Mesodermal cell (in vitro differentiated cells): Measurements from ENCODE around the gene ODAD2.
"Not testable (repeated sequence)": the region's sequence is repeated elsewhere in the genome, so short reads cannot be mapped to it uniquely, and the experiment has no call there.

Experiments
- H3K27ac ChIP-seq: 2 replicates; pipeline ENCODE4 v1.7.0; 2013; ENCODE audit warnings: mild to moderate bottlenecking, low read depth, low read length, moderate library complexity; ENCODE audit not compliant: severe bottlenecking
- H3K36me3 ChIP-seq: 2 replicates; pipeline ENCODE4 v1.7.1; 2013; ENCODE audit warnings: mild to moderate bottlenecking, low read length, moderate library complexity; ENCODE audit not compliant: control insufficient read depth, insufficient read depth
- H3K4me1 ChIP-seq: one replicate; pipeline ENCODE4 v1.7.1; 2013; ENCODE audit warnings: mild to moderate bottlenecking, low read length; ENCODE audit not compliant: insufficient read depth, control insufficient read depth, poor library complexity, severe bottlenecking
- H3K4me3 ChIP-seq: 2 replicates; pipeline ENCODE4 v1.7.0; 2013; ENCODE audit warnings: low read length, control low read depth, mild to moderate bottlenecking; ENCODE audit not compliant: insufficient read depth, poor library complexity, severe bottlenecking; ENCODE audit errors: extremely low read depth
- H3K9me3 ChIP-seq: 2 replicates; pipeline ENCODE4 v1.7.1; 2013; ENCODE audit warnings: mild to moderate bottlenecking, low read length, moderate library complexity; ENCODE audit not compliant: control insufficient read depth
- WGBS, 2 experiments: methylation state at CpG; one replicate each; pipeline ENCODE4 v1.1.5; 2013; ENCODE audit warnings: missing lambda C conversion rate in 2 of 2; ENCODE audit not compliant: insufficient coverage in 2 of 2; 5-methylcytosine and 5-hydroxymethylcytosine counted together

Gene ODAD2

GRCh38 chr10:27908231-27908630 lies 90.6 kb downstream of the ODAD2 start:
- WGBS, 2 experiments: 100% methylated on average over 1 to 2 of the region's 3 CpGs
- Histone ChIP-seq H3K4me1 (no peaks in the 10 kb centered on the region), H3K27ac (no peak overlapping the region), H3K36me3 (no peaks in the 10 kb centered on the region), H3K4me3 (no peak overlapping the region), H3K9me3 (no peaks in the 10 kb centered on the region)

DNA sequence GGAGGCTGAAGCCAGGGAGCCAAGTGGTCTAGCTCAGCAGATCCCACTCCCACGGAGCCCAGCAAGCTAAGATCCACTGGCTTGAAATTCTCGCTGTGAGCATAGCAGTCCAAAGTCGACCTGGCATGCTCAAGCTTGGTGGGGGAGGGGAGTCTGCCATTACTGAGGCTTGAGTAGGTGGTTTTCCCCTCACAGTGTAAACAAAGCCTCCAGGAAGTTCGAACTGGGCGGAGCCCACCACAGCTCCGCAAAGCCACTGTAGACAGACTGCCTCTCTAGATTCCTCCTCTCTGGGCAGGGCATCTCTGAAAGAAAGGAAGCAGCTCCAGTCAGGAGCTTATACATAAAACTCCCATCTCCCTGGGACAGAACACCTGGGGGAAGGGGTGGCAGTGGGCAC lies 99.4 kb downstream of the ODAD2 start:
- not testable (repeated sequence) for H3K4me3 ChIP-seq, H3K4me1 ChIP-seq, H3K9me3 ChIP-seq, H3K27ac ChIP-seq, H3K36me3 ChIP-seq
- 47 to 80% methylated on average over 1 to 3 of the region's 6 CpGs for WGBS, 2 experiments

DNA sequence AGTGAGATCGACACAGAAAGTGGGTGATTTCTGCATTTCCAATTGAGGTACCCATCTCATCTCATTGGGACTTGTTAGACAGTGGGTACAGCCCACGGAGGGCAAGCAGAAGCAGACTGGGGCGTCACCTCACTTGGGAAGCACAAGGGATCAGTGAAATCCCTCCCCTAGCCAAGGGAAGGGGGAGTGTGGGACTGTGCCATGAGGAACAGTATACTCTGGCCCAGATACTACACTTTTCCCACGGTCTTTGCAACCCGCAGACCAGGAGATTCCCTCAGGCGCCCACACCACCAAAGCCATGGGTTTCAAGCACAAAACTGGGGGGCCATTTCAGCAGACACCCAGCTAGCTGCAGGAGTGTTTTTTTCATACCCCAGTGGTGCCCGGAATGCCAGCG lies 99.8 kb downstream of the ODAD2 start:
- H3K27ac ChIP-seq: no peak overlapping the region
- H3K4me1 ChIP-seq: no peaks in the 10 kb centered on the region
- 75 to 87% methylated on average over 6 of the region's 8 CpGs for WGBS, 2 experiments
- no peaks in the 10 kb centered on the region for H3K9me3 ChIP-seq
- no peak overlapping the region for H3K4me3 ChIP-seq
- no peaks in the 10 kb centered on the region for H3K36me3 ChIP-seq

- no peak overlapping the region for H3K27ac ChIP-seq
- H3K4me1 ChIP-seq: no peaks in the 10 kb centered on the region
- WGBS, 2 experiments: 84 to 95% methylated on average over 4 to 5 of the region's 7 CpGs
- no peaks in the 10 kb centered on the region for H3K9me3 ChIP-seq
- H3K36me3 ChIP-seq: no peaks in the 10 kb centered on the region
- H3K4me3 ChIP-seq: no peak overlapping the region
Observed at GRCh38 chr10:27893358-27893954, 105.4 kb downstream of the ODAD2 start.

DNA sequence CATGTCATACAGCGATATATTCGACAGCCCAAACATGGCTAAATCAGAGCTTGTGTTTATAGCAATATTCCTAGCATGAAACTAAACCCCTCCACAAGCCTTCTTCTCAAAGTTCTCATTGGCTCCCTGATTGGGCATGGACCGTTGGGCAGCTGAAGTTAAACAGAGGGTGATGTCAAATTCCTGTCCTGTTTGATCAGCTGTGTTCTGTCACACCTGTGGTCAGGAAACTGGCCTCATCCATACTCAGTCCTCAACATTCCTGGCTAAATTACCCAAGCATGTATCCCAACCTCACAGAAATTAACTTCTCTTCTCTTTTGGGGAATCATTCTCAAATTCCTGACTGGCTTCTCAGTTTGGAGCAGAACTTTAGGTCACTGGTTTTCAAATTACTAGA lies 107.9 kb downstream of the ODAD2 start:
- H3K4me3 ChIP-seq: no peak overlapping the region
- no peaks in the 10 kb centered on the region for H3K4me1 ChIP-seq
- H3K27ac ChIP-seq: no peak overlapping the region
- WGBS, 2 experiments: 100% methylated on average over 1 of the region's 3 CpGs; no CpG with 5 or more reads in 1 of the 2 experiments
- no peaks in the 10 kb centered on the region for H3K9me3 ChIP-seq
- no peaks in the 10 kb centered on the region for H3K36me3 ChIP-seq

DNA sequence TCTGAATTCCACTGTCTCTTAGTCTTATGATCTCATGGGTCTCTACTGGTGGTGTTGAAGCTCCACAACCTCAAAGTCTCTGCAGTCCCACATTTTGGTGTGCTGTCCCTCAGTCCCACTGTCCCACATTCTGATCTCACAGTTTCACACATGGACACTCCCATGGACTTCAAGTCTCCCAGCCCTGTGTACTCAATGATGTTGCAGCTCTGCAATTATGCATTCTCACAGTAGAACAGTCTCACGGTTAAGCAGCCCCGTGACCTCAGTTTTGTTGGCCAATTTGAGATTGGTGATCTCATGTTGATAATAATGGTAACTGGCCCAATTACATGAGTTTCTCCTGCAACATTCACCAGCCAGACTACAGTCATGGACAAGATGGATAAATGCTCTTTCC lies 109.4 kb downstream of the ODAD2 start:
- no peak overlapping the region for H3K27ac ChIP-seq
- 93% methylated on average over 2 of the region's 2 CpGs; no CpG with 5 or more reads in 1 of the 2 experiments for WGBS, 2 experiments
- no peak overlapping the region for H3K4me3 ChIP-seq
- H3K9me3 ChIP-seq: no peaks in the 10 kb centered on the region
- H3K4me1 ChIP-seq: no peaks in the 10 kb centered on the region
- H3K36me3 ChIP-seq: no peaks in the 10 kb centered on the region

DNA sequence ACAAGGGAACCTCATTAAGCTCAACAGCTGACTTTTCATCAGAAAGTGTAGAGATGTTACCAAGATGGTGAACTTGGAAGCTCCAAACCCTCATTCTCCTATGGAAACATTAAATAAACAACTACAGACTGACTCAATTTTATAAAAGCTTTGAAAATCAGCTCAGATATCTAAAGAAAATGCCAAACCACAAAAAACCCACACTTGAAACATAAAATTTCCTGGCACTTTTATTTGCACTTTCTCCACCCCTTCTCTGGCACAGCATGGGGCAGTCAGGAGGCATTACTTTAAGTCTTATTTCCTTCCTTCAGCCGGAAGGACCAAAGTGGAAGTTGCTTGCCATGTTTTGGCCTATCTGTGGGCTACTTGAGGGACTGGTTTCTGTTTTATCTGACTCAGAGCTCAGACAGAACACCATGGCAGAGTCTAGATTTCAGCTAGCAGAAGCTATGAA lies 114.7 kb downstream of the ODAD2 start:
- Histone ChIP-seq H3K9me3 (no peaks in the 10 kb centered on the region), H3K4me1 (no peaks in the 10 kb centered on the region), H3K36me3 (no peaks in the 10 kb centered on the region), H3K27ac (no peak overlapping the region), H3K4me3 (no peak overlapping the region)
- 86 to 88% methylated on average over 1 of the region's 1 CpG for WGBS, 2 experiments

- H3K27ac ChIP-seq: no peak overlapping the region
- WGBS, 2 experiments: 100% methylated on average over 1 of the region's 4 CpGs; no CpG with 5 or more reads in 1 of the 2 experiments
- no peaks in the 10 kb centered on the region for H3K4me1 ChIP-seq
- H3K4me3 ChIP-seq: no peak overlapping the region
- no peaks in the 10 kb centered on the region for H3K36me3 ChIP-seq
- no peaks in the 10 kb centered on the region for H3K9me3 ChIP-seq
Observed at GRCh38 chr10:27878281-27878680, 120.6 kb downstream of the ODAD2 start.

DNA sequence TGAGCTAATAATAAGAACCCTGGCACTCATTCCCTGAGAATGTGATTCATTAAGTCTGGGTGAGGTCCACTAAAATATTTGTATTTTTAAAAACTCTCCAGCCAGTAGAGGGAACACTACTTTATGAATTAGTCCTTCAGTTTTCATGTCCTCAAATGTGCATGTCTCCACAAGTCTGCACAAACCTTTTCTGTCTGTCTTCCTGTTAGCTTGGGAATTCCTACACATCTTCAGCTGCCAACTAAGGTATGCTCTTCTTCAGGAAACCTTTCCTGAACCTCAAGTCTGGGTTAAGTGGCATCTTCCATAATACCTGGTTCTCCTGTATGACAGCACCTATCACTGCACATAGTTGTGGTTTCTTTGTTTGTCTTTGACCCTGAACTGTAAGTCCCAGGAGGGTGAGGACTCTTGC lies 133.7 kb downstream of the ODAD2 start:
- Histone ChIP-seq H3K9me3 (no peaks in the 10 kb centered on the region), H3K4me1 (no peaks in the 10 kb centered on the region), H3K27ac (no peak overlapping the region)

GRCh38 chr10:27861781-27862180 lies 137.1 kb downstream of the ODAD2 start:
- Histone ChIP-seq H3K4me3 (no peak overlapping the region), H3K9me3 (no peaks in the 10 kb centered on the region), H3K27ac (no peak overlapping the region), H3K36me3 (no peaks in the 10 kb centered on the region), H3K4me1 (no peaks in the 10 kb centered on the region)
- 79 to 91% methylated on average over 2 to 3 of the region's 4 CpGs for WGBS, 2 experiments

More for the DNA sequence above, 133.7 kb downstream of the ODAD2 start:
- Histone ChIP-seq H3K4me3 (no peak overlapping the region), H3K36me3 (no peaks in the 10 kb centered on the region)

- H3K4me3 ChIP-seq: no peak overlapping the region
- WGBS, 2 experiments: 47 to 49% methylated on average over 8 of the region's 8 CpGs
- H3K4me1 ChIP-seq: no peaks in the 10 kb centered on the region
- no peaks in the 10 kb centered on the region for H3K9me3 ChIP-seq
- no peak overlapping the region for H3K27ac ChIP-seq
- H3K36me3 ChIP-seq: no peaks in the 10 kb centered on the region
Observed at GRCh38 chr10:27857616-27858015, 141.3 kb downstream of the ODAD2 start.
